A673 (cell line): Measurements from ENCODE around the gene USP34. TPM values are rescaled to one million over a fixed set of nuclear protein-coding genes. Genes with fewer than 3 reads are reported as not detected.

Source experiments
- BruUV-seq: library from RNA; stranded (reverse); fragments of 400-500 nt; replicated peaks from 2 replicates; lab custom pipeline; 2021; lab: Mats Ljungman, UMichigan
- CTCF ChIA-PET: fragments of 300-600 bp; sonication (Branson Sonifier 250); formaldehyde crosslinking; loops from one replicate; lab custom pipeline; 2022; ENCODE audit warnings: antibody characterized with exemption; lab: Charles Lee
- POLR2A ChIA-PET: fragments of 300-600 bp; sonication (Branson Sonifier 250); formaldehyde crosslinking; loops from one replicate; lab custom pipeline; 2022; ENCODE audit warnings: antibody characterized with exemption; ENCODE audit not compliant: low non-redundant PET; lab: Charles Lee
- DNase-seq: peaks from one replicate; pipeline ENCODE4 v3.0.0-alpha.2; 2015; ENCODE audit warnings: low spot score
- H3K27ac ChIP-seq: fragments of 200-600 bp; sonication (generic); 2 replicates; pipeline ENCODE4 v1.5.1; 2016; ENCODE audit warnings: mixed run types, low read depth, mild to moderate bottlenecking, mixed read lengths, antibody characterized with exemption, low read length; ENCODE audit not compliant: poor library complexity, severe bottlenecking
- H3K27me3 ChIP-seq: fragments of 200-600 bp; sonication (generic); replicated peaks from 2 replicates; pipeline ENCODE4 v1.6.1; 2017; ENCODE audit warnings: mixed run types, low read depth, mild to moderate bottlenecking, mixed read lengths, antibody characterized with exemption, low read length; ENCODE audit not compliant: insufficient read depth, poor library complexity
- H3K36me3 ChIP-seq: fragments of 200-600 bp; sonication (generic); 2 replicates; pipeline ENCODE4 v1.6.1; 2016; ENCODE audit warnings: mixed run types, mild to moderate bottlenecking, mixed read lengths, antibody characterized with exemption, low read length; ENCODE audit not compliant: insufficient read depth, poor library complexity, severe bottlenecking
- H3K4me1 ChIP-seq: fragments of 200-600 bp; sonication (generic); 2 replicates; pipeline ENCODE4 v1.6.1; 2017; ENCODE audit warnings: mixed run types, mild to moderate bottlenecking, mixed read lengths, antibody characterized with exemption, low read length; ENCODE audit not compliant: insufficient read depth, poor library complexity, severe bottlenecking
- H3K4me3 ChIP-seq: fragments of 200-600 bp; sonication (generic); 2 replicates; pipeline ENCODE4 v1.5.1; 2016; ENCODE audit warnings: low read depth, mixed run types, mild to moderate bottlenecking, mixed read lengths, low read length; ENCODE audit not compliant: poor library complexity, severe bottlenecking
- H3K9me3 ChIP-seq: fragments of 200-600 bp; sonication (generic); 2 replicates; pipeline ENCODE4 v1.6.1; 2016; ENCODE audit warnings: mixed run types, low read depth, mild to moderate bottlenecking, mixed read lengths, antibody characterized with exemption, low read length; ENCODE audit not compliant: poor library complexity, severe bottlenecking
- CTCF ChIP-seq: fragments of 300-800, 200-600 bp; sonication (generic); conservative IDR thresholded peaks from 2 replicates; pipeline ENCODE4 v1.5.1; 2017; ENCODE audit warnings: low read depth, mild to moderate bottlenecking, antibody characterized with exemption, low read length, moderate library complexity, mixed read lengths
- EZH2 ChIP-seq: fragments of 200-600 bp; sonication (generic); IDR thresholded peaks from 2 replicates; pipeline ENCODE4 v1.6.1; 2017; ENCODE audit warnings: borderline replicate concordance, low read depth, mild to moderate bottlenecking, mixed read lengths, antibody characterized with exemption, low read length; ENCODE audit not compliant: poor library complexity, severe bottlenecking
- intact Hi-C: fragments of 100-400 bp; cut with micrococcal nuclease; formaldehyde crosslinking; loops from one replicate; pipeline ENCODE4 v1.10.0; 2022; ENCODE audit not compliant: unreplicated experiment
- total RNA-seq: library from RNA; stranded (reverse); gene quantifications from 2 replicates; pipeline ENCODE4 v1.2.3, GENCODE V29; 2021

Gene USP34
- total RNA-seq, 1 experiment from 2014 or later, result 98.5 TPM

DNA sequence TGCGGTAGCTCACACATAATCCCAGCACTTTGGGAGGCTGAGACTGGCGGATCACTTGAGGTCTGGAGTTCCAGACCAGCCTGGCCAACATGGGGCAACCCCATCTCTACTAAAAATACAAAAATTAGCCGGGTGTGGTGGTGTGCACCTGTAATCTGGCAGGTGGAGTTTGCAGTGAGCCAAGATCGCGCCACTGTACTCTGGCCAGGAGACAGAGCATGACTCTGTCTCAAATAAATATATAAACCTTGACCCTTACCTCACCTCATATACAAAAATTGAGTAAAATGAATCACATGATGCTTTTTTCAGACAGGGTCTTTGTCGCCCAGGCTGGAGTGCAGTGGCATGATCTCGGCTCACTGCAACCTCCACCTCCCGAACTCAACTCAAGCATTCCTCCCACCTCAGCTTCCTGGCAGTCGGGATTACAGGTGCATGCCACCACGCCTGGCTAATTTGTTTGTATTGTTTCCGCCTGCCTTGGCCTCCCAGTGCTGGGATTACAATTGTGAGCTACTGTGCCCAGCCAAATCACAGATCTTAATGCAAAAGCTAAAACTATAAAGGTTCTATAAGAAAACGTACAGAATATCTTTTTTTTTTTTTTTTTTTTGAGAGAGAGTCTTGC is 42.0 kb upstream of the USP34 start:
- TF ChIP-seq CTCF (no peak), EZH2 (no peak)
- H3K27me3 ChIP-seq, result no peaks in the 10 kb centered on the region
- CTCF ChIA-PET, result no interaction called here
- H3K4me1 ChIP-seq, result no peaks in the 10 kb centered on the region
- H3K4me3 ChIP-seq, result no peak overlapping the region
- peaks cover 85% of the 10 kb centered on the region for H3K36me3 ChIP-seq
- intact Hi-C loops, result no loop called here
- no peak for DNase-seq
- no TSS peak for BruUV-seq
- no peaks in the 10 kb centered on the region for H3K9me3 ChIP-seq
- H3K27ac ChIP-seq, result no peak overlapping the region
- POLR2A ChIA-PET, result no interaction called here

- no peaks in the 10 kb centered on the region for H3K27me3 ChIP-seq
- H3K4me1 ChIP-seq, result no peaks in the 10 kb centered on the region
- no TSS peak for BruUV-seq
- intact Hi-C loops, result no loop called here
- TF ChIP-seq EZH2, result no peak
- TF ChIP-seq CTCF, result no peak
- H3K27ac ChIP-seq, result no peak overlapping the region
- no peak overlapping the region for H3K4me3 ChIP-seq
- DNase-seq, result no peak
- ChIA-PET CTCF (no interaction called here), POLR2A (no interaction called here)
- H3K9me3 ChIP-seq, result no peaks in the 10 kb centered on the region
- peaks cover 78% of the 10 kb centered on the region for H3K36me3 ChIP-seq
These were observed 40.1 kb upstream of the USP34 start for GRCh38 chr2:61510674-61511671.

DNA sequence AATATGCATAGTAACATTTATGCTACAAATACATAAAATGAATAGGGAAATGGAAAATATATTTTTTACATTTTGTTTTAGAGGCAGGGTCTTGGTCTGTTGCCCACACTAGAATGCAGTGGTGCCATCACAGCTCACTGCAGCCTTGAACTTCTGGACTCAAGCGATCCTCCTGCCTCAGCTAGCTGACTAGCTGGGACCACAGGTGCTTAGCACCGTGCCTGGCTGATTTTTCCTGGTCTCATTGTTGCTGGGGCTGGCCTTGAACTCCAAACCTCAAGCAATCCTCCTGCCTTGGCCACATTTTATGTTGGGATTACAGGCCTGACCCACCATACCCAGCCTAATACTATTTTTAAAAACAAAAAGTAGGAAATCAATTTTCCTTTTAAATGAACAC is 34.1 kb upstream of the USP34 start:
- ChIA-PET POLR2A (no interaction called here), CTCF (no interaction called here)
- intact Hi-C loops, result no loop called here
- BruUV-seq, result no TSS peak
- Histone ChIP-seq H3K27me3 (no peaks in the 10 kb centered on the region), H3K4me3 (no peak overlapping the region), H3K27ac (no peak overlapping the region), H3K9me3 (no peaks in the 10 kb centered on the region), H3K4me1 (no peaks in the 10 kb centered on the region), H3K36me3 (peaks cover 77% of the 10 kb centered on the region)
- no peak for TF ChIP-seq EZH2
- TF ChIP-seq CTCF, result no peak
- DNase-seq, result no peak
